Mesendoderm (in vitro differentiated cells): ENCODE results near the gene POLDIP2.

ENCODE experiments used
- DNase-seq: peaks from one replicate; pipeline ENCODE4 v3.0.0; 2013
- H2AK5ac ChIP-seq: 2 replicates; pipeline ENCODE4 v1.6.1; 2013; ENCODE audit warnings: low read length, inconsistent platforms
- H2BK120ac ChIP-seq: 2 replicates; pipeline ENCODE4 v1.6.1; 2013; ENCODE audit warnings: low read depth, mild to moderate bottlenecking, low read length, moderate library complexity, mixed read lengths
- H2BK15ac ChIP-seq: replicated peaks from 2 replicates; pipeline ENCODE4 v1.6.1; 2013; ENCODE audit warnings: low read depth, mild to moderate bottlenecking, moderate library complexity
- H2BK5ac ChIP-seq: 2 replicates; pipeline ENCODE4 v1.6.1; 2013; ENCODE audit warnings: low read length, inconsistent platforms
- H3K18ac ChIP-seq: 2 replicates; pipeline ENCODE4 v1.6.1; 2013; ENCODE audit warnings: mild to moderate bottlenecking, low read length, mixed read lengths
- H3K23ac ChIP-seq: one replicate; pipeline ENCODE4 v1.6.1; 2013; ENCODE audit warnings: low read length
- H3K27ac ChIP-seq: 2 replicates; pipeline ENCODE4 v1.5.1; 2013; ENCODE audit warnings: low read depth, mild to moderate bottlenecking, inconsistent platforms, low read length, moderate library complexity
- H3K27me3 ChIP-seq: 2 replicates; pipeline ENCODE4 v1.6.1; 2013; ENCODE audit warnings: low read length, control low read depth, mild to moderate bottlenecking, inconsistent platforms; ENCODE audit not compliant: insufficient read depth, poor library complexity
- H3K36me3 ChIP-seq: 2 replicates; pipeline ENCODE4 v1.6.1; 2013; ENCODE audit warnings: low read length, inconsistent platforms; ENCODE audit not compliant: control insufficient read depth, insufficient read depth
- H3K4ac ChIP-seq: one replicate; pipeline ENCODE4 v1.6.1; 2013; ENCODE audit warnings: low read depth, mild to moderate bottlenecking, low read length, moderate library complexity
- H3K4me1 ChIP-seq: 2 replicates; pipeline ENCODE4 v1.6.1; 2013; ENCODE audit warnings: low read depth, low read length, inconsistent platforms; ENCODE audit not compliant: control insufficient read depth
- H3K4me2 ChIP-seq: 2 replicates; pipeline ENCODE4 v1.6.1; 2013; ENCODE audit warnings: low read length
- H3K4me3 ChIP-seq: 2 replicates; pipeline ENCODE4 v1.5.1; 2013; ENCODE audit warnings: mild to moderate bottlenecking, low read length
- H3K56ac ChIP-seq: one replicate; pipeline ENCODE4 v1.6.1; 2013; ENCODE audit warnings: low read length
- H3K79me1 ChIP-seq: 2 replicates; pipeline ENCODE4 v1.6.1; 2013; ENCODE audit warnings: low read length, inconsistent platforms
- H3K79me2 ChIP-seq: 2 replicates; pipeline ENCODE4 v1.6.1; 2013; ENCODE audit warnings: mild to moderate bottlenecking, low read length; ENCODE audit not compliant: control insufficient read depth, insufficient read depth
- H3K9ac ChIP-seq: 2 replicates; pipeline ENCODE4 v1.6.1; 2013; ENCODE audit warnings: low read length, inconsistent platforms
- H4K5ac ChIP-seq: one replicate; pipeline ENCODE4 v1.6.1; 2013; ENCODE audit warnings: low read length
- H4K8ac ChIP-seq: one replicate; pipeline ENCODE4 v1.6.1; 2013; ENCODE audit warnings: low read depth, mild to moderate bottlenecking, control low read depth, low read length, moderate library complexity
- WGBS: extraction: QIAGEN DNeasy Blood & Tissue Kit; methylation state at CpG from one replicate; pipeline ENCODE4 v1.1.7; 2013; ENCODE audit warnings: low lambda C conversion rate, missing lambda C conversion rate; ENCODE audit not compliant: insufficient coverage; ENCODE audit errors: extremely low coverage; 5-methylcytosine and 5-hydroxymethylcytosine counted together

Gene POLDIP2

GRCh38 chr17:28357901-28358197 lies 522 bp upstream of the POLDIP2 start:
- Histone ChIP-seq H4K5ac (peak overlapping the region; percentile 84), H3K4me2 (peak overlapping the region; percentile 76), H3K4me3 (peak overlapping the region; percentile 85), H3K27me3 (no peaks in the 10 kb centered on the region), H3K79me1 (peaks cover 18% of the 10 kb centered on the region), H3K56ac (peak overlapping the region; percentile 93), H3K79me2 (peaks cover 13% of the 10 kb centered on the region), H2AK5ac (no peak overlapping the region), H3K23ac (no peak overlapping the region), H4K8ac (peak overlapping the region; percentile 70), H3K18ac (no peak overlapping the region), H2BK120ac (no peak overlapping the region), H3K4ac (no peak overlapping the region), H3K9ac (peak overlapping the region; percentile 93), H3K4me1 (peaks cover 5% of the 10 kb centered on the region), H2BK5ac (no peak overlapping the region), H2BK15ac (no peak overlapping the region), H3K36me3 (peaks cover 12% of the 10 kb centered on the region), H3K27ac (no peak overlapping the region)
- no peak for DNase-seq
- WGBS = no CpG with 5 or more reads among the region's 4 CpGs

DNA sequence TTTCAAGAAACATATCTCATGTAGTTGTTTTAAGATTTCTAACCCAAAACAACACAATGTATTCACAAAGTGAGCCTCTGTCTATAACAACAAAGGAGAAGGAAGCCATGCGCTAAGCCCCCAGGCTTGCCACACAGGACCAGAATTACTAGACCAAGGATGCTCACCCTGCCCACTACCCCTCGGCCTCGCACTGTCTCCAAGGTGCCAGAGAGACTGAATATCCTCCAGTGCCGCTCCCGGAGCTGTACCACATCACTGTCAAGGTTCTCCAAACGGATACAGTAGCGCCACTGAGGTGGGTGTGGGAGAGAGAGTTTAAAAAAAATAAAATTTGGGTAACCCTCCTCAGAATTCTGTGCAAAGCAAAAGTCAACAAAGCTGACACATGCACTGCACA lies 7.1 kb downstream of the POLDIP2 start:
- no peak overlapping the region for H2BK120ac ChIP-seq
- H2BK5ac ChIP-seq = no peak overlapping the region
- H3K79me2 ChIP-seq = no peaks in the 10 kb centered on the region
- H3K4me3 ChIP-seq = no peak overlapping the region
- H3K4me1 ChIP-seq = no peaks in the 10 kb centered on the region
- no peak for DNase-seq
- H3K4me2 ChIP-seq = no peak overlapping the region
- H3K4ac ChIP-seq = no peak overlapping the region
- H4K8ac ChIP-seq = no peak overlapping the region
- H3K79me1 ChIP-seq = peaks cover 1% of the 10 kb centered on the region
- no peaks in the 10 kb centered on the region for H3K27me3 ChIP-seq
- no peak overlapping the region for H3K27ac ChIP-seq
- H3K36me3 ChIP-seq = peaks cover 32% of the 10 kb centered on the region
- H3K9ac ChIP-seq = no peak overlapping the region
- no peak overlapping the region for H2AK5ac ChIP-seq
- H3K23ac ChIP-seq = no peak overlapping the region
- no peak overlapping the region for H3K56ac ChIP-seq
- whole genome bisulfite sequencing = no CpG with 5 or more reads among the region's 7 CpGs
- H4K5ac ChIP-seq = no peak overlapping the region
- no peak overlapping the region for H3K18ac ChIP-seq
- H2BK15ac ChIP-seq = no peak overlapping the region

- no peak overlapping the region for H3K18ac ChIP-seq
- H2BK5ac ChIP-seq = no peak overlapping the region
- no CpG with 5 or more reads among the region's 3 CpGs for WGBS
- H3K79me1 ChIP-seq = peaks cover 1% of the 10 kb centered on the region
- H3K27me3 ChIP-seq = no peaks in the 10 kb centered on the region
- H4K5ac ChIP-seq = no peak overlapping the region
- no peak overlapping the region for H3K9ac ChIP-seq
- H3K4me2 ChIP-seq = no peak overlapping the region
- DNase-seq = no peak
- H3K36me3 ChIP-seq = peaks cover 29% of the 10 kb centered on the region
- no peaks in the 10 kb centered on the region for H3K4me1 ChIP-seq
- no peak overlapping the region for H3K23ac ChIP-seq
- H2BK15ac ChIP-seq = no peak overlapping the region
- H4K8ac ChIP-seq = no peak overlapping the region
- H3K56ac ChIP-seq = no peak overlapping the region
- no peaks in the 10 kb centered on the region for H3K79me2 ChIP-seq
- H3K27ac ChIP-seq = no peak overlapping the region
- H2AK5ac ChIP-seq = no peak overlapping the region
- H2BK120ac ChIP-seq = no peak overlapping the region
- H3K4me3 ChIP-seq = no peak overlapping the region
- H3K4ac ChIP-seq = no peak overlapping the region
Observed at GRCh38 chr17:28348979-28349378, 8.3 kb downstream of the POLDIP2 start.

- no CpG with 5 or more reads among the region's 8 CpGs for WGBS
- H3K27me3 ChIP-seq = no peaks in the 10 kb centered on the region
- H3K4ac ChIP-seq = no peak overlapping the region
- H3K9ac ChIP-seq = no peak overlapping the region
- H3K4me2 ChIP-seq = no peak overlapping the region
- no peak overlapping the region for H3K27ac ChIP-seq
- H2BK5ac ChIP-seq = no peak overlapping the region
- H3K4me3 ChIP-seq = no peak overlapping the region
- DNase-seq = peak; percentile 84
- peaks cover 29% of the 10 kb centered on the region for H3K36me3 ChIP-seq
- no peak overlapping the region for H3K23ac ChIP-seq
- no peak overlapping the region for H2AK5ac ChIP-seq
- H2BK15ac ChIP-seq = no peak overlapping the region
- no peak overlapping the region for H3K18ac ChIP-seq
- H4K5ac ChIP-seq = no peak overlapping the region
- no peaks in the 10 kb centered on the region for H3K4me1 ChIP-seq
- H4K8ac ChIP-seq = no peak overlapping the region
- H3K56ac ChIP-seq = no peak overlapping the region
- no peak overlapping the region for H2BK120ac ChIP-seq
- peaks cover 1% of the 10 kb centered on the region for H3K79me1 ChIP-seq
- H3K79me2 ChIP-seq = no peaks in the 10 kb centered on the region
Observed at GRCh38 chr17:28347261-28347891, 10.0 kb downstream of the POLDIP2 start.

GRCh38 chr17:28346746-28347246 lies 10.5 kb downstream of the POLDIP2 start:
- Histone ChIP-seq H3K27ac (no peak overlapping the region), H3K18ac (no peak overlapping the region), H4K5ac (no peak overlapping the region), H3K56ac (no peak overlapping the region), H3K9ac (no peak overlapping the region), H3K79me2 (no peaks in the 10 kb centered on the region), H3K79me1 (peaks cover 1% of the 10 kb centered on the region), H3K4me3 (no peak overlapping the region), H3K23ac (no peak overlapping the region), H2AK5ac (no peak overlapping the region), H3K4ac (no peak overlapping the region), H2BK15ac (no peak overlapping the region), H4K8ac (no peak overlapping the region), H3K4me2 (no peak overlapping the region), H3K27me3 (no peaks in the 10 kb centered on the region), H3K4me1 (no peaks in the 10 kb centered on the region), H2BK5ac (no peak overlapping the region), H3K36me3 (peaks cover 29% of the 10 kb centered on the region), H2BK120ac (no peak overlapping the region)
- no CpG with 5 or more reads among the region's 7 CpGs for WGBS
- DNase-seq = no peak

GRCh38 chr17:28346199-28346580 lies 11.1 kb downstream of the POLDIP2 start:
- WGBS = no CpG with 5 or more reads among the region's 2 CpGs
- H3K27ac ChIP-seq = no peak overlapping the region

More at GRCh38 chr17:28346199-28346580, 11.1 kb downstream of the POLDIP2 start:
- Histone ChIP-seq H3K9ac (no peak overlapping the region), H3K4me2 (no peak overlapping the region), H2BK5ac (no peak overlapping the region), H3K18ac (no peak overlapping the region), H3K79me2 (no peaks in the 10 kb centered on the region), H3K4ac (no peak overlapping the region), H2BK15ac (no peak overlapping the region), H3K36me3 (peaks cover 26% of the 10 kb centered on the region), H3K4me1 (no peaks in the 10 kb centered on the region), H3K27me3 (no peaks in the 10 kb centered on the region), H2AK5ac (no peak overlapping the region), H3K56ac (no peak overlapping the region), H2BK120ac (no peak overlapping the region), H3K79me1 (peaks cover 1% of the 10 kb centered on the region), H4K8ac (no peak overlapping the region), H3K23ac (no peak overlapping the region), H3K4me3 (no peak overlapping the region), H4K5ac (no peak overlapping the region)
- peak; percentile 32 for DNase-seq
